Fibroblast of villous mesenchyme (primary cell): ENCODE measurements around the gene STAT4. TPM values are rescaled to one million over a fixed set of nuclear protein-coding genes. Genes with fewer than 3 reads are reported as not detected.

ENCODE experiments used
- DNase-seq: peaks from one replicate; pipeline ENCODE4 v3.0.0-alpha.2; 2010; ENCODE audit warnings: low read depth
- H3K4me3 ChIP-seq: 2 replicates; pipeline ENCODE4 v1.5.1; 2011; ENCODE audit warnings: low read depth, mild to moderate bottlenecking, low read length
- CTCF ChIP-seq: IDR thresholded peaks from 2 replicates; pipeline ENCODE4 v1.5.1; 2012; ENCODE audit warnings: low read depth, mild to moderate bottlenecking, low read length; ENCODE audit not compliant: insufficient read depth
- total RNA-seq: library from RNA; depleted of rRNA; stranded (reverse); fragments of >200 nt; gene quantifications from 2 replicates; pipeline ENCODE4 v1.2.3, GENCODE V29; 2012

Gene STAT4
- total RNA-seq, 1 donor: 2.6 TPM

DNA sequence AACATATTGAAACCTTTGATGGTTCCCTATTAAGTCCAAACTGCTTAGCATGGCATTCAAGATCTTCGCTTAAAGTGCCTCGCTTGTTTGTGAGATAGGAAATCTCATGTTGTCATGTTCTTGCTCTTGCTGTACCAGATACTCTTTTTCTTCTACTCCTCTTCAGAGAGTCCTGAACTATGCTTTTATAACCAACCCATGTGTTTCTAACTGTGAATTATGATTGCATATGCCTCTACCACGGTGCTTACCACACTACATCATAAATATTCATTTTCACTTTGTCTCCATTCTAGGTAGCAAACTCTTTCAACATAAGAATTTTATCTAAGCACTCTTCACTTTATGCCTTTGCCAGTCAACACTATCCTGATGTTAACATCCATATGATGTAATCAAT is 23.6 kb downstream of the STAT4 start:
- TF ChIP-seq CTCF: no peak
- H3K4me3 ChIP-seq: no peak overlapping the region
- DNase-seq: no peak

DNA sequence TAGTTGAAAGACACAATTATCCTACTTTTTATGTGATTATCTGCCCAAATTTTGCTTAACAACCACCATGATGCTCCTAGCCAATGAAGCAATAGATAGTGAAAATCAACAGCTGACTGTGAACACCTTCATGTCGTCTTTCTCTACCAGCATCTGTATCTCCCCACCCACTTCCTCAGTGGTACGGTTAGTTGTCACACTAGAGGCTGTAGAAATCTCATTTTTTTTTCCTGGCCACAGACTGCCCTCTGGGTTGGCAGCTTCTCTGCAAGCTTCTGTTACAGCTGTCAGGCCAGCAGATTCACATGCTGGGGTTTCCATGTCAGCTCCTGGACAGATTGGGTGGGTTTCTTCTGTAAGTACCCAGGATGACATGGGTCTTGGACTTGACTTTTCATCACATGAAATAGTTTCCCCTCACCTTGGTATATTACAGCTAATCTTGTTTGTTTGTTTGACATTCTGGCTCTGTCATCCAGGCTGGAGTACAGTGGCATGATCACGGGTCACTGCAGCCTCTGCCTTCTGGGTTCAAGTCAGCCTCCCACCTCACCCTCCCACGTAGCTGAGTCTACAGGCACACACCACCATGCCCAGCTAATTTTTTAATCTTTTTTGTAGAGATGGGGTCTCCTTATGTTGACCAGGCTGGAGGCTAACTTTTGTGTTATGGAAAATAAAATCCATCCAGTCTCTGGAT is 24.3 kb downstream of the STAT4 start:
- TF ChIP-seq CTCF: no peak
- DNase-seq: no peak
- H3K4me3 ChIP-seq: no peak overlapping the region

- no peak for DNase-seq
- no peak for TF ChIP-seq CTCF
- H3K4me3 ChIP-seq: no peak overlapping the region
Observed at GRCh38 chr2:191125646-191126045, 25.1 kb downstream of the STAT4 start.

DNA sequence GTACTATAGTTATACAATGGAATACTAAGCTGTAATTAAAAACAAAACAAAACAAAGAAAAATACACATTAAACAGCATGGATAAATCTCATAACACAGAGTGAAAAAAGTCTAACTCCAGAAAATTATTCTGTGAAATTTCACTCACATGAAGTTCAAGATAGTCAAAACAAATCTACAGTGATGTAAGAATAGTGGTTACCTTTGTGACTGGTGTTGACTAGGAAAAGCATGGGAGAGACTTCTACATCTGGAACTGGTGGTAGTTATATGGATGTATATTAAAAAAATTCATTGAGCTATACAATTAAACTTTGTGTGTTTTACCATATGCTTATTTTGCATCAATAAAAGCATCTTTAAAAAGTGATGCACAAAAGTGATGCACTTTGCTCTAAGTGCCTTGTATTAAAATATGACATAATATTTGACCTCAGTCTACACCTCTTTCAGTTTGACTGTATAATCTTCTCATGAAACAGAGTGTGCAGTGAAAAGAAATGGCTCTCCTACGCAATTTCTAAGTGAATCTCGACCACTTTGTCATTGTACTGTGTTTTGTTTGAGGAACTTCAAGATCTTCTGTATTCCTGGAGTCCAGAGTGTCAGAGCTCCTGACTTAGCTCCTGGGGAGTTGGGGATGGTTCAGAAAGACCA is 28.0 kb downstream of the STAT4 start:
- H3K4me3 ChIP-seq: no peak overlapping the region
- no peak for TF ChIP-seq CTCF
- DNase-seq: no peak

DNA sequence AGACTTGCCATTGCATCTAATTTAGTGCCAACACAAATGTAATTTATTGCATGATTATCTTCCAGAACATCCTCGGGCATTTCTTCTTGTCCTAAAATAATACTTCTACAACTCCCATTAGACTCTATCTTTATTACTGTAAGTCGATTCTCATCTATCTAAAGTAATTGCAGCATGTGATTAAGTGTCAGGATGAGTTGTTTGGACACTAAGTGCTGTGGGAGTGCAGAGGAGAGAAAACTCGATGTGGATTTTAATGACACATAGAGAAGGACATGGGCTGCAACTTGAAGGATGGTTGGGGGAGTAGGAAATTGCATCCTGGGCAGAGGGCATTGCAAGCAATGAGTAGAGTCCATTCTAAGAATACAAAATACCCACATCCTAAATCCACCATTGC is 33.5 kb downstream of the STAT4 start:
- DNase-seq: no peak
- no peak for TF ChIP-seq CTCF
- no peak overlapping the region for H3K4me3 ChIP-seq

DNA sequence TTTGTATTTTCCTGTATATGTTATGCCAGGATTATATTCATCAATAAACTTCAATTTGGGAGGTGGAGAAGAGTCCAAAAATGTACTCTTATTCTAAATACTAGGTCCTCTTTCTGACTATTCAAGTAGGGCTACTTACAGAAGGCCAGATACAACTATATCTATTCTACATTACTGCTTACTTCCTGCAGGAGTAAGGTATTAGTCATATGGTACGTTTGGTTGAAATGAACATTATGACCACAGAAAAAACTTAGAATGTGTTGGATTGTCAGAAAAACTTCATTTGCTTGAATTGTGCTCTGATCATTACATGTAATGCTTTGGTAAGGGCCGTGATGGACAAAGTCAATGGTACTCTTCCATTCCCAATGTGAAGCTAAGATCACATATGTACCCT is 35.0 kb downstream of the STAT4 start:
- TF ChIP-seq CTCF: no peak
- no peak for DNase-seq
- no peak overlapping the region for H3K4me3 ChIP-seq
